Activated CD8-positive, alpha-beta memory T cell treated with anti-CD3 and anti-CD28 coated beads for 4 hours (primary cell): ENCODE measurements around the gene FGF3.

Source experiments
- DNase-seq, 2 donors: peaks; one replicate each; pipeline ENCODE4 v3.0.0-alpha.2; 2020; ENCODE audit warnings: low read depth in 2 of 2

FGF3 gene

DNA sequence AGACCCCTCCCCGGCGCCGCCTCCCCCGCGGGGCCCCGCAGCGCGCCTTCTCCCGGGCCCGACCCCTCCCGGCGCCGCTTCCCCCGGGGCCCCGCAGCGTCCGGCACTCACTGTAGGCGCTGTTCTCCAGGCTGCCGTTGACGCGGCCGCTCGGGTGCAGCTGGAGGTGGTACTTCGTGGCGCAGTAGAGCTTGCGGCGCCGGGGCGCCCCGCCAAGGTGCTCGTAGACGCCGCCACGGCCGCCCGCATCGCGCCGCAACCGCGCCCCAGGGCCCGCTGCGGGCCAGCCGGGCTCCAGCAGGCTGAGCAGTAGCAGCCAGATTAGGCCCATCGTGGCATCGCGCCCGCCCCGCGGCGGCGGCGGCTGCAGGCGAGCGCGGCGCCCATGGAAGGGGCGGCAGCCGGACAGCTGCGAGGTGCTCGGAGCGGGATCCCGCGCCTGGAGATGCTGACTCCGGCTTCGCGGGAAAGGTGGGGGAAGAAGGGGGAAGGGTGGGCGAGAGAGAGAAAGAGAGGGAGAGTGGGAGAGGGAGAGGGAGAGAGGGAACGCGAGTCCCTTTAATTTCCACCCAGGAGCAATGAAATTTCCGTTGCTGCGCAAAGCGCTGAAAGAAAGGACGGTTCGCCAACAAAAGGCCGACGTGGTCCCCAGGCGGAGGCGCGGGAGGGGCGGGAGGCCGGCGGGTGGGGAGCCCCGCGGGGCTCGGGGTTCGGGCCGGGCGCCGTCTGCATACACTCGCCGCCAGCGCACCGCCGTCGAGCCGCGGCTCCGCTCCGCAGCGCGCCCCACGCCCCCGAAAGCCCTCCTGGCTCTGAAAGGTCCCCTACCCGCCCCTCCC is at the start of gene FGF3:
TSS of gene FGF3 (minus strand) at position 814 of the 839 bp plus-strand sequence. CDS start at position 331, 483 bp downstream.
- no peak for DNase-seq

DNA sequence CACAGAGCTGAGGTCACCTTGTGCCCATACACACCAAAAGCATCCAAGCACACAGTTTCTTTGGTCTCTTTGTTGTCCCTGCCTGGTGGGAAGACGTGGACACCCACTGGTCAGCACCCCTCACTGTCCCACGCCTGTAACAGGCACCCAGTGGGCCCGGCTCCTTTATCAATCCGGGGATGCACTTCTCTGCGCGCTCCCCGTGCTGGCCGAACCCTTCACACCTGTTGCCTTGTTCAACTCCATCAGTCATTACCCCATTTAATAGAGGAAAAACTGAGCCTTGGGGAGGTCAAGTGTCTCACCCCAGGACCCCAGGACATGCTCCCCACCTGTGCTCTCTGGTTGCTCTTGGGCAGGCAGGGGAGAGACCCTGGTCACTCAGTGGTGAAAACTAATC is 49.7 kb upstream of the FGF3 start:
- no peak for DNase-seq

DNA sequence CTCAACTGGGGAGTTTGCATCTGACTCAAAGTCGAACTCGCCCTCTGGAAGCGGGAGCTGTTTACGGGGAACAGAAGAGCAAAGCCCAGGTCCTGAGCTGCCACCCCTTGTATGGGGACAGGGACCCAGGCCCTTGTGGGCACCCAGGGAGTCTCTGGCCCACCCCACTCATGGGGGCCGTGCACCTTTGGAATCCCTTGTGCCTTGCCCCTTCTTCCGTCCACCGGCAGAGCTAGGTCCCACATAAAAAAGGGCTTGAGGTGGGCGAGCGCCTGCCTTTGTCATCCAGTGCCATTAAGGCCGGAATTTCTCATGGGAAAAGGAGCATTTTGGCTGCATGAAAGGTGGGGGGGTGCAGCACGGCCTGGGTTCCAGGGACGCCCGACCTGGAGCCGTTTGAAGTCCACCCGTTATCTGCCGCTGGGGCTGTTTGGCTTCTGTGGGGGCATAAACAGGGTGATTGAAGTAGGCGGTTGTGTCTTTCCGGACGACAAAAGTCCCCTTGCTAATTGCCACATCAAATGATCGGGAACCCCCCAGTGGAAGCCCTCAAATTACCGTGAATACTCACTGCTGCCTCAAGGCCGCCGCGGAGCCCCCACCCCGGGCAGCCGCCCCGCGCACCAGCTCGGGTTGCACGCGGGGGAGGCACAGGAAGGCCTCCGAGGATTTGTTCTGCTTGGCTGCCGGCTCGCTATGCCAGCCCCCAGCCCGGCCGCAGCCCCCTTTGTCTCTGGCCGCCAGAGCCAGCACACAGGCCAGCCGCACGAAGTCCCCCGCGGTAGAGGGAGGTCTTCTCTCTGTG is 49.0 kb upstream of the FGF3 start:
- DNase-seq, result no peak

DNA sequence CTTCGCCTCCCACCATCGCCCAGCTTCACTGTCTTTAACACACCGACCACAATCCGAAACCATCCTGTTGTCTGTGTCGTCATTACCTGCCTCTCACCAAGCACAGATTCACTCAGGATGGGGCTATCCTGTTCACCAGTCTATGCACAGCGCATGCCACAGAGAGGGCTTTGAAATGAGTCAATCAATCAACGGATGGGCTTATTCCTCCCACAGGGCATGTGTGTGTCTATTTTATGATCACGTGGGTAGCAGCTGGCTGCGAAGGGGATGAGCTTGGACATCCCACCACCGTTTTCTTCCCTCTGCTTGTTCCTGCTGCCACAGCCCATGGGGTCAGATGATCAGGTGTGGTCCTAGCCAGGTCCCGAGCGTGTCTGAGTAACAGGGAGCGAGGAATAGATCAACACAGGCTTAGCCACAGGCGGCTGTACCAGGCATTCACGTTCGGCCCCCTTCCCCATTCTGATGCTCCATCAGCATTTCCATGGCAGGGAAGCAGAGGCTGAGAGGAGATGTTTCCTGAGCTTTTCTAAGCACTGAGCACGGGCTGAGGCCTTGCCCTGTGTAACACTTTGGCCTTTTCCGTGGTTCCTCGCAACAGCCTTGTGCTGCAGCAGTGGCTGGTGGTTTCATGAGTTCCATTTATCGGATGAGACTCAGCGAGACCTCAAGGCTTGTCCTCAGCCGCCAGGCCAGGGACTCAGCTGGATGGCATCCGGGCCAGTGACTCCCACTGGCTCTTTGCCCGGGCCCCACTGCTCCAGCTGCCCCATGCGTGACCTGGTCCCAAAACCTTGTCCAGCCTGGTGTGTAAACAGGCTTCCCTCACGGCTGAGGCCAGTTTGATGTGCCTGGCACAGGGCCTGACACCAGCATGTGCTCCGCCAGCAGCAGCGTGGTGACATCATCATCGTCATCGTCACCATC is 48.1 kb upstream of the FGF3 start:
- DNase-seq, result no peak

DNA sequence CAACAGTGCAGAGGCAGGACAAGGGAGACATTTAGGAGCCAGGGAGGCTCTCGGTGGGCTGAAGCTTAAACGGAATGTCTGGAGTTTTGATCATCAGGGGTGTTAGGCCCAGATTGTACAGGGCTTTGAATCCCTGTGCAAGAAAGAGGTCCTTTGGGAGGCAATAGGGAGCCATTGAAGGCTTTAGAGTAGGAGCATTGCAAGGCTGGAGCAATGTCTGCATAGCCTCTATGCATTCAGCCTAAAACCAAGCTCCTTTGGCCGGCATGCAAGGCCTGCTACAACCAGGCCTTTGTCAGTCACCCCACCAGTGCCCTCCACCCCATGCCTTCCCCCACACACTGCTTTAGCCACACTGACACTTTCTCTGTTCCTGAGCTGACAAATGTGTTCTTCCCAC is 47.4 kb upstream of the FGF3 start:
- DNase-seq, result no peak

DNA sequence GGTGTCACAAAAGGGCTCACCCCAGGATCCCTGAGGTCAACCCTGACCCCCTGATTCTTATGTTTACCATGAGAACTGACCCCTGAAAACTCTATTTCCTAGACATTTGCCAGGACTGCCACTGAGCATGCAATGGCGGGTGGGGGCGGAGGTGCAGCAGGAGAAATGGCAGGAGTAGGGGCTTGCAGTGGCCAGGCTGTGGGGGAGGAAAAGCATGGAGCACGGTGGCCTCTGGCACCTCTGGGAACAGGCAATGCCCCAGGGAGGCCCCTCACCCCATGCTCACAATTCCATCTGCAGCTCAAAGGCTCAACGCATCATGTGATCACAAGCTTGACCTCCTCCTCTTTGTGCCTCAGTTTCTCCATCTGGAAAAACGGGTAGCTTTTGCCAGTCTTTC is 46.5 kb upstream of the FGF3 start:
- DNase-seq, result no peak

DNA sequence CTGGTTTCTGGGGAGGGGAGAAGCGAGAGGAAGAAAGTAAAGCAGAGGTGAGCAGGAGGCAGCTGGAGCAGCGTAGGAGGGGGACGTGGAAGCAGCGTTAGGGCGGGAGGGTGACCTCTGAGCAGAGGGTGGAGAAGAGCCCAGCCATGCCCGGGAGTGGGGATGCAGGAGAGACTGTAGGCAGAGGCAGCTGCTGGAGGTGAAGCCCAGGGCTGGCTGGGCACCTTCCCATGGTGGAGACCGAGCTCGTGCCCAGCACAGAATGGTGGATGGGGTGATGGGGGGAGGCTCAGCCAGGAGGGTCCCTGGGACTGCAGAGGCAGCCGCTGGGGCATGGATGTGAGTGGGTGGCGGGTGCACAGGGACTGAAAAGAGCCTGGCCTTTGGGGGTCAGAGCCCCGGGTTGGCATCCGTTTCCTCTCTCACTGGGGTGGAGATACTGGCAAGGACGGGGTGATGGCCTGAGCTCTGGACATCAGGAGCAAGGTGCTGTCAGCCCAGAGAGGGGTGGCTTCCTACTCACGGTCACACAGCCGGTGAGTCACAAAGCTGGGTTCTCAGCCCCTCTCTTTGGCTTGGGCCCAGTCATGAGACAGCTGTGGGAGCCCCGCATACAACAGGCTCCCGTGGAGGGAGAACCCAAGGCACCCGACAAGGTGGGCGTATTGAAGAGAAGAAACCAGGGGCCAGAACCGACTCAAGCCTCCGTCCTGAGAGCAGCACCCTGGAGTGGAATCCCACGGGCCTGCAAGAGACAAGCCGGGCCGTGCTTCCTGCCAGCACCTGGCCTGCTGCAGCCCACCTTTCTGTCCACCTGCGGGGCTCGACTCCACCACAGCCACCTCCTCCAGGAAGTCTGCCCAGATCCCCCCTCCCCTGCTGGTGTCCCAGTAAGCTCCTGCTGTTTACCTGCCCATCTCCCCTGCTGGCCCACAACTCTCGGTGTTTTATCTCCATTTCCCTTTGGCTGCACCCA is 45.8 kb upstream of the FGF3 start:
- no peak for DNase-seq

DNA sequence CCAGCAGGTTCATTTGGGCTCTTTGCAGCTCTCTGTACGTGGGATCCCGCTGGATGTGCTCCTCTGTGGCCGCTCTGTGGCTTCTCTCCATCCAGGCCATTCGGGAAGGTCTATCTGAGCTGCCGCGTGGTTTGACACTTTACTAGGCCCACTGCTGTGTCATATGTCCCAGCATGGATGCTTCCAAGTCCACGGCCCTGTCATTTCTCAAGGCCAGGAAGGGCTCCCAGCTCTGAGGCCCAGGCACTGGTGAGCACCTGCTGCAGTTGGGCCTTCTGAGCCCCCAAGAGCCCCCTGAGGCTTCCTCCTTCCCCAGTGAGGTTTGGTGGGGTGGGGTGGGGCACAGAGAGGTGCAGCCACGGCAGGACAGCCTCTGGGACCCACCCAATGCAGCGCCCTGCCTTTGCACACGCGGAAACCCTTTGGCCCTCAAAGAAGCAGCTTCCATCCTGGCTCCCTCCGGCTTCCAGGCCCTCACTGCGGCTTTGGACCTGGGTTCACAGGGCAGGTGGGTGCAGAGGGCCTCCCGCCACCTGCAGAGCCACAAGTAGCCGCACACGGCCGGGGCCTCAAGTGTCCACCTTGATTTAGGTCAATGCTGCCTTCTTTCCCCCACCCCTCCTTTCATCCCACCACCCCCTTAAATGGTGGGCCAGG is 44.5 kb upstream of the FGF3 start:
- no peak for DNase-seq

DNA sequence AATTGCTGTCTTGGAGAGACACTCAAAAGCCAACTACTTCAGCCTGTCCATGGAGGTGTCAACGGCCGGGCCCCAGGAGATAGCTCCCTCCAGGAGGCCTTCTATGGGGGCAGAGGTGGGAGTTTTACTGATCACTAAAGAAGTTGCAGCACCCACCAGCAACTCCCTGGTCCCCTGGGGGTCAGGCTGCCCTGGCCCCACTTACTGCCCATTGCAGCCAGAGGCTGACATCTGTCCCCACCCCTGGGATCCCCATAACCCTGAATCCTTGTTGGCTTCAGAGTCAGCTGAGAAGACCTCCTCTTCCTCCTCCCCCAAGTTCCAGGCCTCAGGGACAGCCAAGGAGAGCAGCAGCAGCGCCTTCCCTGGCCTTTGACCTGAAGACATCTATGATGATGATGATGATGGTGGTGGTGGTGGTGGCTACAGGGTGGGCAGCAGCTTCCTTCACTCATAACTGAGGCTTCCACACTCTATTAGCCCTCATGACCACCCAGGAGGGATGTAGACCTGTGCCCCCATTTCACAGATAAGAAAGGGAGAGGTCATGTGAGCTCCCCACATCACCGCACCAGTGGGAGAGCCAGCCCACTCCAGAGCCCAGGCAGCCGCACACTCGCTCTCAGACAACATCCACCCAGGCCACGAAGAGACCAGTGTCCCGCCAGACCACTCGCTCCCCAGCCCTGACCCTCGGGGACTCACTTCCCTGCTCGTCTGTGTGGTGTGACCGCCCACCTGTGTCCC is 43.8 kb upstream of the FGF3 start:
- no peak for DNase-seq

DNA sequence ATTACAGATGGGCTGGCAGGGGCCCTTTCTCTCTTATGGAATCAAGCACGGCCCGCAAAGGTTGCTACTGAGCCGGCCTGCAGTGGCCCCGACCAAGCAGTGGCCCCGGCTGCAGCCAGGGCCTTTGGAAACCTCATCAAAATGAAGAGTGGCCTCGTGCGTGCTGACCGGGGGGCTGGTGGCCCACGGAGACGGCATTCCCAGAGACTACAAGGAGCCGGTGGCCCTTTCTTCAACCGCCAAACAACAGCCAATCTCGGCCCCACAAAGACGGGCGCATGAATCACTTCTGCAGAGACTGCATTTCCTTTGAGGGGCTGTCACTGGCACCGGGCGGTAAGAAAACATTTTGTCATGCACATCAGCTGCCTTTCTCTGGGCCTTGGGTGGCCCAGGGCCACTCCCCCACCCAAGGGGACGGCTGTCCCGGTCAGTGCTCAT is 43.1 kb upstream of the FGF3 start:
- DNase-seq, result no peak

DNA sequence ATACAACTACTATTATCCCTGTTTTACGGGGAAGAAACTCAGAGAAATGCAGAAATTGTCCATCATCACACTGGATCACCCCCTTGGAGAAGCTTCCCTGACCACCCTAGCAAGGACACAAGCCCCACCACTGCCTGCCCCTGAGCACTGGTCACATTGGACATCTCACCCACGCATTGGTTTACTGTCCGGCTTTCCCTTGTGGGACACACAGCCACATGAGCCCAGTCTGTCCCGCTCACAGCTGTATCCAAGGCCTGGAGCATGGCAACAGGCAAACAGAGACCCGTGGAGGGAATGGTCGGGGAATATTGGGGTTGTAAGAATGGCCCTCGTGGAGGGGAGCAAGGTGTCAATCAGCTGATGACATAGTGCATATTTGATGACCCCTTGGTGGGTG is 42.7 kb upstream of the FGF3 start:
- DNase-seq, result no peak

DNA sequence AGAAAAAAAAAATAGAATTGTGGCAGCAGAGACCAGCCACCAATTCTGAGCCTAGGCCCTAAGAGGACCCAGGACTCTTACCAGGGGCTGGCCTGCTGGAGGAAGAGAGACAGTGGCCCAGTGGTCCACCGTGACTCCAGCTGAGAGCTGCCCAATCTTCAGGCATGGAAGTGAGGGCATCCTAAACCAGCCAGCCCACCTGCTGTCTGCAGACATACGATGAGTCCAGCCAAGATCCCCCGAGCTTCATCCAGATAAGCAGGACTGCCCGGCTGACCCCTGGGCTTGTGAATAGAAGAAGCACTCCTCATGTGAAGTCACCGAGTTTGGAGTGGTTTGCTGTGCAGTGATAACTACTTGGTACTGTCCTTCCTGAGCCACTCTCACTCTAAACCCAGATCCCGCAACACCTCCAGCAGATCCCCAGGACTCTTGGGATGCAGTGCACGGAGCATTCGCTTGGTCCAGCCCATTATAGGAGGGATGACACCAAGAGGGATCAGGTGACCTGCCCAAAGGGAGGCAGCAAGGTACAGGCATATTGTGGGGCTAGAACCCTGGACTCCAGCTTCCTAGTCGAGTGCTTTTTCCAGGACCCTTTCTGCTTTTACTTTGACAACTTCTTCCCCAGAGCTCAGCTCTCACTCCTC is 41.7 kb upstream of the FGF3 start:
- no peak for DNase-seq

DNA sequence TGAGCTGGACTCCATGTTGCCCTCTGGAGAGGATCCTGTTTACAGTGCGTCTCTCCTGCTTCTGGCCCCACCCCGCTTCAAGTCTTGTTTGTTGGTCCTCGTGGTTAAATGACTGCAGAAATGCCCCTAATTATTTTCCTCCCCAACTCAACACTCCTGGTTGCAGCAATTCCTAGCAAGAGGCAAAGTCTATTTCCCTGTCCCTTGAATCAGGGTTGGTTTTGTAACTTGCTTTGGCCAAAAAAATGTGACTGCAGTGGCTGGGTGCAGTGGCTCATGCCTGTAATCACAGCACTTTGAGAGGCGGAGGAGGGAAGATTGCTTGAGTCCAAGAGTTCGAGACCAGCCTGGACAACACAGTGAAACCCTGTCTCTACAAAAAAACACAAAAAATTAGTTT is 41.0 kb upstream of the FGF3 start:
- no peak for DNase-seq

DNA sequence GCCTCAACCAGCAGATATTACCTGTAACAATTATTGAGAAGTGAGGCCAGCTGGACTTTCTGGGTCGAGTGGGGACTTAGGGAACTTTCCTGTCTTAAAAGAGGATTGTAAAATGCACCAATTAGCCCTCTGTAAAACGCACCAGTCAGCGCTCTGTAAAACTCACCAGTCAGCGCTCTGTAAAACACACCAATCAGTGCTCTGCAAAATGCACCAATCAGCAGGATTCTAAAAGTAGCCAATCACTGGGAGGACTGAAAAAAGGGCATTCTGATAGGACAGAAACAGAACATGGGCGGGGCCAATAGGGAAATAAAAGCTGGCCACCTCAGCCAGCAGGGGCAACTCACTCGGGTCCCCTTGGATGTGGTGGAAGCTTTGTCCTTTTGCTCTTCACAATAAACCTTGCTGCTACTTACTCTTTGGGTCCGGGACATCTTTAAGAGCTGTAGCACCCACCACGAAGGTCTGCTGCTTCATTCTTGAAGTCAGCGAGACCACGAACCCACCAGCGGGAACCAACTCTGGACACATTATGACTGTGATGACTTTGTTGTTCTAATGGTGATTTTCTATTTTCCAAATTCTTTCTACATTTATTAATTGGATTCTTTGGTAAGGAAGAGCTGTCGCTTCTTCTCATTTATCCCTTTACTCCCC is 40.2 kb upstream of the FGF3 start:
- no peak for DNase-seq

DNA sequence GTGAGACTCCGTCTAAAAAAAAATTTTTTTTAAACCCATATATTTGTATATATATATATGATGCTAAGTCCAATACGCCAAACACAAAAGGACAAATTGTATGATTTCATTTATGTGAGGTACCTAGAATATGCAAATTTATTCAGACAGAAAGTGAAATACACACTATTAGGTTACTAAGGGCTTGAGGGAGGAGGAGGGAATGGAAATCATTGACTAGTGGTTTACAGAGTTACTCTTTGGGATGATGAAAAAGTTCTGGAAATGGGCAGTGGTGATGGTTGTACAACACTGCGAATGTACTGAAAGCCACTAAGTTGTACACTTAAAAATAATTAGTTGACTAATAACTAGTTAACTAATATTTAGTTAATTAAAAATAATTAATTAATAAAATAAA is 36.2 kb upstream of the FGF3 start:
- DNase-seq, result no peak

DNA sequence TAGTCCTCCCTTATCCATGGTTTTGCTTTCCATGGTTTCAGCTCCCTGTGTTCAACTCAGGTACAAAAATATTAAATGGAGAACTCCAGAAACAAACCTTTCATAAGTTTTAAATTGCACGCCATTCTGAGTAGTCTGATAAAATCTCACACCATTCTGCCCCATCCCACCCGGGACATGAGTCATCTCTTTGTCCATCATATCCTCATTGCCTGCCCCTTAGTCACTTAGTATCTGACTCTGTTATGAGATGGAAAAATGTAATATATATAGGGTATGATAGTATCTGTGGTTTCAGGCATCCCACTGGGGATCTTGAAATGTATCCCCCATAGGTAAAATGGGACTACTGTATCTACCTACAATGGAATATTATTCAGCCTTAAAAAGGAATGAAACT is 35.5 kb upstream of the FGF3 start:
- DNase-seq, result no peak

DNA sequence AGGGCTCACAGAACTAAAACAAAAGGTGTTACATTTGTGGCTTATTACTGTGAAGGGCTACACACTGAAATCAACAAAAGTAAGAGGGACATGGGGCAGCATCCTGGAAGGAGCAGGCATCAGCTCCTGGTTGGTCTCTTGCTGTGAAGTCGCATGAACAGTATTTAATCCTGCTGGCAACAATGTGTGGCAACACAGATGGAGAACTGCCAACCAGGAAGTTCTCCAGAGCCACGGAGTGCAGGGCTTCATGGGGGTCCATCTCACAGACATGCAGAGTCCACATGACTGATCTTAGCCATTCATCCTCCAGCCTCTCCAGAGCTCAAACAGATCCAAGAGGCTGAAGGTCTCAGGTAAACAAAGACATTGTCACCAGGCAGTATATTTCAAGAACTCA is 32.8 kb upstream of the FGF3 start:
- DNase-seq, result no peak

DNA sequence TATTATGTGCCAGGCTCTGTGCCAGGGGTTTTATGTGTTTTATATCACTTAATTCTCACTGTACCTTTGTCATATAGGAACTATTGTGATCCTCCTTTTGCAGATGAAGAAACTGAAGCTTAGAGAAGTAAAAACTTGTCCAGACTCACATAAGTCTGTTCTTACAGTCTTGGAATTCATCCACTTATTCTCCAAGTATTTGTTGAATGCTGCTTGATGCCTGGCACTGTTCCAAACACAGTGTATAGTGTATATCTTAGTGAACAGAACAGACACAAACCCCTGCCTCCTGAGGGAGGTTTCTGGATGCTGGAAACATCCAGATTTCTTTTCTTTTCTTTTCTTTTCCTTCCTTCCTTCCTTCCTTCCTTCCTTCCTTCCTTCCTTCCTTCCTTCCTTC is 29.0 kb upstream of the FGF3 start:
- no peak for DNase-seq
